ENCODE data around the gene CYP26B1. TPM values are rescaled to one million over a fixed set of nuclear protein-coding genes. Genes with fewer than 3 reads are reported as not detected.

Gene CYP26B1
- total RNA-seq, 2 donors from 2014 or later = 0.52 to 4.9 TPM

DNA sequence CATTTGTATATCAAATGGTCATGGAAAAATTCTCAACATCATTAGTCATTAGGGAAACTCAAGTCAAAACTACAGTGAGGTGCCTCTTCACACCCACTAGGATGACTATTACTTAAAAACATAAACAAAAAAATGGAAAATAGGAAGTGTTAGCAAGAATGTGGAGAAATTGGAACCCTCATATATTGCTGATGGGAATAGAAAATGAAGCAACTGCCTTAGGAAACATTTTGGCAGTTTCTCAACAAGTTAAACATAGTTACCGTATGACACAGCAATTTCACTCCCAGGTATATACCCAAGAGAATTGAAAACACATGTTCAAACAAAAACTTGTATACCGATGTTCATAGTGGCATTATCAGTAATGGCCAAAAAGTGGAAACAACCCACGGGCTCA lies 18.1 kb upstream of the CYP26B1 start:
- no peak for ATAC-seq
- intact Hi-C loops (cut with DNase I) = no loop called here
- H3K9me3 ChIP-seq = no peaks in the 10 kb centered on the region
- H3K27ac ChIP-seq = no peak overlapping the region
- DNase-seq = no peak
- H3K36me3 ChIP-seq (replicated peaks in 1 of 2; ENCODE audit: insufficient read depth in 1 of 2, low read depth in 2 of 2) = no peaks in the 10 kb centered on the region
- no peak for TF ChIP-seq POLR2A (IDR thresholded peaks at IDR 0.05)
- TF ChIP-seq, protein P1, sequence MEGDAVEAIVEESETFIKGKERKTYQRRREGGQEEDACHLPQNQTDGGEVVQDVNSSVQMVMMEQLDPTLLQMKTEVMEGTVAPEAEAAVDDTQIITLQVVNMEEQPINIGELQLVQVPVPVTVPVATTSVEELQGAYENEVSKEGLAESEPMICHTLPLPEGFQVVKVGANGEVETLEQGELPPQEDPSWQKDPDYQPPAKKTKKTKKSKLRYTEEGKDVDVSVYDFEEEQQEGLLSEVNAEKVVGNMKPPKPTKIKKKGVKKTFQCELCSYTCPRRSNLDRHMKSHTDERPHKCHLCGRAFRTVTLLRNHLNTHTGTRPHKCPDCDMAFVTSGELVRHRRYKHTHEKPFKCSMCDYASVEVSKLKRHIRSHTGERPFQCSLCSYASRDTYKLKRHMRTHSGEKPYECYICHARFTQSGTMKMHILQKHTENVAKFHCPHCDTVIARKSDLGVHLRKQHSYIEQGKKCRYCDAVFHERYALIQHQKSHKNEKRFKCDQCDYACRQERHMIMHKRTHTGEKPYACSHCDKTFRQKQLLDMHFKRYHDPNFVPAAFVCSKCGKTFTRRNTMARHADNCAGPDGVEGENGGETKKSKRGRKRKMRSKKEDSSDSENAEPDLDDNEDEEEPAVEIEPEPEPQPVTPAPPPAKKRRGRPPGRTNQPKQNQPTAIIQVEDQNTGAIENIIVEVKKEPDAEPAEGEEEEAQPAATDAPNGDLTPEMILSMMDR (IDR thresholded peaks at IDR 0.05) = no peak
- 62 to 70% methylated on average over 3 of the region's 3 CpGs for WGBS, 2 donors
- no peaks in the 10 kb centered on the region for H3K4me1 ChIP-seq
- H3K4me3 ChIP-seq = no peak overlapping the region
- no peaks in the 10 kb centered on the region for H3K27me3 ChIP-seq

DNA sequence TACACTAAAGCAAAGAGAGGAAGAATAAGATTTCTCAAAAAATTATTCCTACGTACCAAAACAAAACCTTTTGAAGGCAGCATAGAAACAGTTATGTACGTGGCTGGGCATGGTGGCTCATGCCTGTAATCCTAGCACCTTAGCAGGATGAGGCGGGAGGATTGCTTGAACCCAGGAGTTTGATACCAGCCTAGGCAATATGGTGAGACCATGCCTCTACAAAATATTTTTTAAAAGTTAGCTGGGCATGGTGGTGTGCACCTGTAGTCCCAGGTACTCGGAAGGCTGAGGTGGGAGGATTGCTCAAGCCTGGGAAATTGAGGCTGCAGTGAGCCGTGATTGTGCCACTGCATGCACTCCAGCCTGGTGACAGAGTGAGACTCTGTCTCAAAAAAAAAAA lies 14.9 kb upstream of the CYP26B1 start:
- WGBS, 2 donors = 82 to 89% methylated on average over 5 of the region's 5 CpGs
- Histone ChIP-seq H3K36me3 (replicated peaks in 1 of 2; ENCODE audit: insufficient read depth in 1 of 2, low read depth in 2 of 2) (no peaks in the 10 kb centered on the region), H3K27ac (no peak overlapping the region), H3K9me3 (no peaks in the 10 kb centered on the region), H3K4me1 (no peaks in the 10 kb centered on the region), H3K27me3 (no peaks in the 10 kb centered on the region), H3K4me3 (no peak overlapping the region)
- intact Hi-C loops (cut with DNase I) = no loop called here
- ATAC-seq (no peak), DNase-seq (no peak)
- no peak for TF ChIP-seq POLR2A (IDR thresholded peaks at IDR 0.05)
- TF ChIP-seq, protein P1 (IDR thresholded peaks at IDR 0.05) = no peak

DNA sequence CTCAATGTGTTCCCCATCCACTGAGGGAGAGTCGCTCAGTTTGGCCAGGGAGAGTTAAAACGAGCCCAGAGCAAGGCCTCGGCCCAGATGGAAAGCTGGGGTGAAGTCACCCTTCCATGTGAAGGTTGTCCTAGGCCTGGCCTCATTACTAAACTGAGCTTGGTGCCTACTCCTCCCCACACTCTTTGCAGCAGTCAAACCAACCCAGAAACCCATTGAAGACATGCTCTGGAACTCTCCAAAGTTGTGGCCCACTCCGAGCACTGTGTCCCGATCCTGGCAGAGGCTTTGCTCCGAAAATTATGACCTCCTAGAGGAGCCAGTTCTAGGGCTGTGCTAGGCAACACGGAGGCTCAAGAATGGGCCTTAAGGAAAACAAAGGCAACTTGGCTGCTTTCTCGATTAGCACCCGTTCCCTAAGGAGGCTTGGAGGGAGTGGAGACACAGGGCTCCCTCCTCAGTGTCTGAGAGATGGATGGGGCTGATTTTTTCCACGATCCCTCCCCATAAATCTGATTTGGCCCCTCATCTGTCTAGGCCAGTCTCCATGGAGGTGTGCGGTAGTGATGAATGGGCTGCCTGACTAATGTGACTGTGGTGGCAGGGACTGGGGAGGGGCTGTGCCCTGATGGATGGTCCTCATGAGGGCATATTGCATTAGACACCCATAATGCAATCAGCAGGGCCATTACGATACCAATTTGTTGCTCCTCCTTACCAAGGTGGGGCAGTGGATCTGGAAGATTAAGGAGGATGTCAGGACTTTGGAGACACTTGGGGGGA lies 11.7 kb upstream of the CYP26B1 start:
- no peak for TF ChIP-seq POLR2A (IDR thresholded peaks at IDR 0.05)
- TF ChIP-seq, protein P1 (IDR thresholded peaks at IDR 0.05) = no peak
- ATAC-seq (no peak), DNase-seq (no peak)
- Histone ChIP-seq H3K27ac (no peak overlapping the region), H3K4me3 (no peak overlapping the region), H3K36me3 (replicated peaks in 1 of 2; ENCODE audit: insufficient read depth in 1 of 2, low read depth in 2 of 2) (no peaks in the 10 kb centered on the region), H3K9me3 (no peaks in the 10 kb centered on the region), H3K27me3 (no peaks in the 10 kb centered on the region), H3K4me1 (no peaks in the 10 kb centered on the region)
- 79 to 81% methylated on average over 10 to 12 of the region's 12 CpGs for WGBS, 2 donors
- intact Hi-C loops (cut with DNase I) = no loop called here

DNA sequence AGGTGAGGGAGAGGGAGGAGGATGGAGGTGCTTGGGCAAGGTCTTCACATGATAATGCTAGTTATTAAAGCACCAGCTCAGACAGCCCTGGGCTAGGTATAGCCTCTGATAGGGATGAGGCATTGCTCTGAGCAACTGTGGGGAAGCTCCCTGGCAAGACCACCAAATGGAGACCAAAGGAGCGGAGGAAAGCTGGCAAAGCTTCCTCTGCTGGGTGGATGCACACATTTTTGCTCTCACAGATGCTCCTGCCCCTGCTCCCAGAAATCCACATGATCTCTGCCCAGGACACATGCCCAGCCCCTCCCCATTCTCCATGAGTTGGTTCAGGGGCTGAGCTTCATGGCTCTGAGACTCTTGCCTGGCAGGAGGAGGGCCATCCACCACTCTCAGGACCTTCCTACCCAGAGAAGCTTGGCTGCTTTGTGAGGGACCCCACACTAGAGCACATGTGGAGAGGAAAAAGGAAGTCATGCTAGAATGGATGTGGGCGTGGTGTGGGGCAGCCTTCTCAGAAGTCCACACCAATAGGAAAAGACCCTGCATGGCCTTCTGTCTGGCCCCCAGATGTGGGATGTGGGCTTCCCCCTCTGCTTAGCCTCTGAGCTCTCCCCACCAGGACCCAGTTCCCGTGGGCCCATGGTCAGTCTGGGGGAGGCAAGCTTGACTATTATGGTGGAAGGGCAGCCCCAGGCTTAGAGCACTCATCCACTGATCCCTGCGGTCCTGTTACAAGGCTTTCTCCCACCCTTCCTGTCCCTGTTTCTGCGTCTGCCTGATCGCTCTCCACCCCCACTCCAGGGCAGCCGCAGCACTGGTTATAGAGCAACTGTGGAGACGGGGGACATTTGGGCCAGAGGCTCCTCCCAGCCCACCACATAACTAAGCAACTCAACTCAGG lies 10.5 kb upstream of the CYP26B1 start:
- no peak overlapping the region for H3K27ac ChIP-seq
- no peak overlapping the region for H3K4me3 ChIP-seq
- no peaks in the 10 kb centered on the region for H3K4me1 ChIP-seq
- ATAC-seq (no peak), DNase-seq (no peak)
- intact Hi-C loops (cut with DNase I) = no loop called here
- no peaks in the 10 kb centered on the region for H3K36me3 ChIP-seq (replicated peaks in 1 of 2; ENCODE audit: insufficient read depth in 1 of 2, low read depth in 2 of 2)
- TF ChIP-seq, protein P1 (IDR thresholded peaks at IDR 0.05) = no peak
- no peak for TF ChIP-seq POLR2A (IDR thresholded peaks at IDR 0.05)
- no peaks in the 10 kb centered on the region for H3K27me3 ChIP-seq
- H3K9me3 ChIP-seq = no peaks in the 10 kb centered on the region
- 74 to 91% methylated on average over 5 to 8 of the region's 8 CpGs for WGBS, 2 donors

Data from body of pancreas (tissue), 4 donors.